ENCODE measurements around the gene PTOV1.

Gene PTOV1

GRCh38 chr19:49857061-49857837 is 6.3 kb downstream of the PTOV1 start:
- no peak for TF ChIP-seq CTCF (IDR thresholded peaks at IDR 0.05; ENCODE audit: insufficient read depth, low read length, poor library complexity, severe bottlenecking)

GRCh38 chr19:49857838-49858087 is 6.8 kb downstream of the PTOV1 start:
- peaks cover 38% of the 10 kb centered on the region for H3K36me3 ChIP-seq (ENCODE audit: control insufficient read depth, insufficient read depth, low read length)
- TF ChIP-seq CTCF (IDR thresholded peaks at IDR 0.05; ENCODE audit: insufficient read depth, low read length, poor library complexity, severe bottlenecking): no peak

More at GRCh38 chr19:49857061-49857837, 6.3 kb downstream of the PTOV1 start:
- Histone ChIP-seq H3K4me3 (replicated peaks; ENCODE audit: low read depth, low read length) (no peak overlapping the region), H3K36me3 (ENCODE audit: control insufficient read depth, insufficient read depth, low read length) (peaks cover 36% of the 10 kb centered on the region), H3K27me3 (replicated peaks; ENCODE audit: control insufficient read depth, insufficient read depth, low read length) (no peaks in the 10 kb centered on the region)
- DNase-seq (ENCODE audit: extremely low read depth, insufficient read length): no peak

GRCh38 chr19:49858088-49858985 is 7.4 kb downstream of the PTOV1 start:
- Histone ChIP-seq H3K27me3 (replicated peaks; ENCODE audit: control insufficient read depth, insufficient read depth, low read length) (no peaks in the 10 kb centered on the region), H3K4me3 (replicated peaks; ENCODE audit: low read depth, low read length) (no peak overlapping the region), H3K36me3 (ENCODE audit: control insufficient read depth, insufficient read depth, low read length) (peaks cover 41% of the 10 kb centered on the region)
- no peak for DNase-seq (ENCODE audit: extremely low read depth, insufficient read length)
- TF ChIP-seq CTCF (IDR thresholded peaks at IDR 0.05; ENCODE audit: insufficient read depth, low read length, poor library complexity, severe bottlenecking): no peak

More at GRCh38 chr19:49857838-49858087, 6.8 kb downstream of the PTOV1 start:
- H3K27me3 ChIP-seq (replicated peaks; ENCODE audit: control insufficient read depth, insufficient read depth, low read length): no peaks in the 10 kb centered on the region
- DNase-seq (ENCODE audit: extremely low read depth, insufficient read length): no peak
- H3K4me3 ChIP-seq (replicated peaks; ENCODE audit: low read depth, low read length): no peak overlapping the region

- Histone ChIP-seq H3K36me3 (ENCODE audit: control insufficient read depth, insufficient read depth, low read length) (peaks cover 52% of the 10 kb centered on the region), H3K27me3 (replicated peaks; ENCODE audit: control insufficient read depth, insufficient read depth, low read length) (no peaks in the 10 kb centered on the region), H3K4me3 (replicated peaks; ENCODE audit: low read depth, low read length) (no peak overlapping the region)
- no peak for DNase-seq (ENCODE audit: extremely low read depth, insufficient read length)
- TF ChIP-seq CTCF (IDR thresholded peaks at IDR 0.05; ENCODE audit: insufficient read depth, low read length, poor library complexity, severe bottlenecking): no peak
These were observed 8.8 kb downstream of the PTOV1 start for GRCh38 chr19:49859682-49860335.

GRCh38 chr19:49860336-49861102 is 9.6 kb downstream of the PTOV1 start:
- TF ChIP-seq CTCF (IDR thresholded peaks at IDR 0.05; ENCODE audit: insufficient read depth, low read length, poor library complexity, severe bottlenecking): no peak
- Histone ChIP-seq H3K4me3 (replicated peaks; ENCODE audit: low read depth, low read length) (no peak overlapping the region), H3K27me3 (replicated peaks; ENCODE audit: control insufficient read depth, insufficient read depth, low read length) (no peaks in the 10 kb centered on the region), H3K36me3 (ENCODE audit: control insufficient read depth, insufficient read depth, low read length) (peaks cover 50% of the 10 kb centered on the region)
- no peak for DNase-seq (ENCODE audit: extremely low read depth, insufficient read length)
